ENCODE data around the gene NKPD1.

The NKPD1 gene

GRCh38 chr19:45160870-45161737, at the start of gene NKPD1:
NKPD1 (minus strand) TSS chr19:45160982; CDS start chr19:45160150, 832 bp downstream.
- no peak for DNase-seq (ENCODE audit: low read depth in 2 of 2)

GRCh38 chr19:45206328-45206727, 45.5 kb upstream of the NKPD1 start:
- no peak for DNase-seq (ENCODE audit: low read depth in 2 of 2)

- no peak for DNase-seq (ENCODE audit: low read depth in 2 of 2)
These were observed 45.0 kb upstream of the NKPD1 start for GRCh38 chr19:45205810-45206209.

GRCh38 chr19:45202637-45203036, 41.9 kb upstream of the NKPD1 start:
- no peak for DNase-seq (ENCODE audit: low read depth in 2 of 2)

GRCh38 chr19:45200568-45200967, 39.8 kb upstream of the NKPD1 start:
- DNase-seq (ENCODE audit: low read depth in 2 of 2) = no peak

- no peak for DNase-seq (ENCODE audit: low read depth in 2 of 2)
These were observed 35.0 kb upstream of the NKPD1 start for GRCh38 chr19:45195764-45196163.

- no peak for DNase-seq (ENCODE audit: low read depth in 2 of 2)
These were observed 30.6 kb upstream of the NKPD1 start for GRCh38 chr19:45191375-45191774.

- DNase-seq (ENCODE audit: low read depth in 2 of 2) = no peak
These were observed 29.2 kb upstream of the NKPD1 start for GRCh38 chr19:45189971-45190370.

- DNase-seq (ENCODE audit: low read depth in 2 of 2) = no peak
These were observed 26.8 kb upstream of the NKPD1 start for GRCh38 chr19:45187421-45188100.

- no peak for DNase-seq (ENCODE audit: low read depth in 2 of 2)
These were observed 25.9 kb upstream of the NKPD1 start for GRCh38 chr19:45186509-45187334.

- no peak for DNase-seq (ENCODE audit: low read depth in 2 of 2)
These were observed 23.3 kb upstream of the NKPD1 start for GRCh38 chr19:45184115-45184514.

GRCh38 chr19:45182758-45183157, 22.0 kb upstream of the NKPD1 start:
- DNase-seq (ENCODE audit: low read depth in 2 of 2) = no peak

- no peak for DNase-seq (ENCODE audit: low read depth in 2 of 2)
These were observed 20.2 kb upstream of the NKPD1 start for GRCh38 chr19:45180936-45181335.

GRCh38 chr19:45179892-45180370, 19.1 kb upstream of the NKPD1 start:
- no peak for DNase-seq (ENCODE audit: low read depth in 2 of 2)

GRCh38 chr19:45179072-45179891, 18.5 kb upstream of the NKPD1 start:
- DNase-seq (ENCODE audit: low read depth in 2 of 2) = peak; percentile 28 to 33

GRCh38 chr19:45178262-45179071, 17.7 kb upstream of the NKPD1 start, which contains the start of gene BLOC1S3:
BLOC1S3 (plus strand) TSS chr19:45178784; CDS start chr19:45179297, 513 bp downstream.
- DNase-seq (ENCODE audit: low read depth in 2 of 2) = peak; percentile 99 to 100

- no peak for DNase-seq (ENCODE audit: low read depth in 2 of 2)
These were observed 17.1 kb upstream of the NKPD1 start, which contains the start of gene TRAPPC6A for GRCh38 chr19:45177817-45178261. TRAPPC6A (minus strand) TSS chr19:45178237; CDS start chr19:45178218, 19 bp downstream.

GRCh38 chr19:45175515-45176345, 14.9 kb upstream of the NKPD1 start:
- DNase-seq (ENCODE audit: low read depth in 2 of 2) = no peak

- no peak for DNase-seq (ENCODE audit: low read depth in 2 of 2)
These were observed 13.0 kb upstream of the NKPD1 start for GRCh38 chr19:45173816-45174215.

Data from stimulated activated CD4-positive, alpha-beta T cell treated with anti-CD3 and anti-CD28 coated beads, Interleukin-4, amount 100 ng/mL, for 48 hours (primary cell).